Measurements from ENCODE around the gene MFSD1.
A peak's percentile ranks its signal among the peaks of the same experiment; 100 is the strongest.
"Not testable (repeated sequence)": the region's sequence is repeated elsewhere in the genome, so short reads cannot be mapped to it uniquely, and the experiment has no call there.

The MFSD1 gene

GRCh38 chr3:158775426-158776410 lies 26.1 kb upstream of the MFSD1 start:
- DNase-seq (ENCODE audit: low read depth in 2 of 2): no peak

DNA sequence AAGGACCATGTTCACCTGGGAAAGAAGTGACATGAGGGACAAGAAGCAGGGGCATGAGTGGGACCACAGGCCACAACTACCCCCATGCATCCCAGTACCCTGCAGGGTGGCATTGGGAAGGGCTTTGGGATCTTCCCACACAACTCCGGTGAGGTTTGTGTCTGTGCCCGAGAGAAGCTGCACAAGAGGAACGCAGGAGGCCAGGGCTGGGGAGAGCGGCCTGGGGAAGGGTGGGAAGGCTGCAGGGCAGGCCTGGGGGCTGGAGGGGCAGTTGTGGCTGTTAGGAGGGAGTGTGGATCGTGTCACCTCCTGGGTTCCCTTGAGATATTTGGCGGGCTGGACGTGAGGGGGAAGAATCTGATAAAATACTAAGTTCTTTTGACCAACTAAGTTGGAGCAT lies 25.3 kb upstream of the MFSD1 start:
- no peak for DNase-seq (ENCODE audit: low read depth in 2 of 2)

GRCh38 chr3:158777161-158777873 lies 24.5 kb upstream of the MFSD1 start:
- DNase-seq (ENCODE audit: low read depth in 2 of 2): no peak

DNA sequence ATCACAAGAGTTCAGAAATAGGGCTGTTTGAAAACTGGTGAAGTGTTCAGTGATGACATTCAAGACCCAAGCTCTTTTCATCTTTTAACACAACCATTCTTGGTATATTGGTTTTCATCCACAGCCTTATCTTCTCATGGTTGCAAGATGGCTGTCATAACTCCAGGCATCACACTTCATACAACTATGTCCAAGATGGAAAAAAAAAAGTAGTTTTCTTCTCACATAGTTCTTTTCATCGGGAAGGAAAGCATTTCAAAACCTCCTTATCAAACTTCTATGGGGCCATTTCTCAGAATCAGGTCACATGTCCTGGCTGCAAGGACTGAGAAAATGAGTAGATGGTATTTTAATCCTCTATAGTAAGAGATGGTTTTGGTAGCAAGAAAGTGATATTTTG lies 21.1 kb upstream of the MFSD1 start:
- no peak for DNase-seq (ENCODE audit: low read depth in 2 of 2)

DNA sequence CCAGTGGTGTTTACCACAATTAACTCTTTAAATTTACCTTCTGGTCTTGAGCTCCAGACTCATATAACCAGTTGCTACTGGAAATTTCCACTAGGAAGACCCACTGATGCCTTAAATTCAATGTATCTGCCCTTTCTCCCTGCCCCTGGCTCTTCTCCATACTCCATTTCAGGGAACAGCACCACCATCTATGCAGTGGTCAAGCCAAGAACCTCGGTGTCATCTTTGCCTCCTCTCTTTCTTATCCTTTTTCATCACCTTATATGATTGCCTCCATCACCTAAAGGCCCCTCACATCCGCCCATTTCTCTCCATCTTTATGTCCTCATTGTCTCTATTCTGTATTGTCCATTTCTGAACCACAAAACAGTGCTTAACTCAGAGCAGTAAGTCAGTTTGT lies 20.7 kb upstream of the MFSD1 start:
- DNase-seq (ENCODE audit: low read depth in 2 of 2): no peak

- DNase-seq (ENCODE audit: low read depth in 2 of 2): no peak
Observed at GRCh38 chr3:158781849-158782248, 20.0 kb upstream of the MFSD1 start.

DNA sequence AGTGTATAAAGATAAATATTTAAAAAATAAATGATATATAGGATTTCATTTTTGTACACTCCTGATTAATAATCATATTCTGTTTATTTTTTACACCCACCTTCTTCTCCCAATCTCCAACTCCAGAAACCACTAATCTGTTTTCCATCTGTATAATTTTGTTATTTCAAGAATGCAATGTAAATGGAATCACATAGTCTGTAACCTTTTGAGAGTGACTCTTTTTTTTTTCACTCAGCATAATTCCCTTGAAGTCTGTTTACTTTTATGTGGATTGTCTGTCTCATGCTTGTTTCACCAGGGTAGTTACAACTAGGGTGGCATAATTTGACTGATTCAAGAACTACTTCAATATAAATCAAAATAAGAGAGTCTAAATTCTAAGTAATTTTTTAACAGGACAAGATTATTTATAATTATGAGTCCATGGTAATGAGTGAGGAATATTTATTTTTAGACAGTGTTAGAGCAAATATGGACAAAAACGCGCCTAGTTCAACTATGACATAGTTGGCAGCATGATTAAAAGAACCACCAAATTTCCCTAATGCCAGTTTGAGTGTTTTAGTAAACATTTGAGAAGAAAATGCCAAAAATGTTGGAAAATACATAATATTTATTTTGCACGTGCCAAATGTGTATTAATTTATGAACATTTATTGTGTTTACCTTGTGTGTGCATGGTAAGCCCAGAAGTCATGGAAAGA lies 19.4 kb upstream of the MFSD1 start:
- no peak for DNase-seq (ENCODE audit: low read depth in 2 of 2)

DNA sequence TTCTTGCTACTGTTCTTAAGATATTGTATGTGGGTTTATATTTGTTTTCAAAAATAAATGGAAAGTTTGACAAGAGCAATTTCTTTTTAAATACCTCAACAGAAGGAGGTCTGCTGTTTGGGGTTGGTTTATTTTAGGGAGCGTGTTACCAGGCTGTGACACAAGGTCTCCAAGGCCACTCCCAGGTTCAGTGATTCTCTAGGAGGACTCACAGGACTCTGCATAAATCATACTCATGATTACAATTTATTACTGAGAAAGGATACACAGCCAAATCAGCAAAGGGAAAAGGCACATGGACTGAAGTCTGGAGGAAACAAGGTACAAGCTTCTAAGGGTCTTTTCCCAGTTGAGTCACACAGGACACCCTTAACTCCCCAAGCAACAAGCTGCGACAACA lies 18.8 kb upstream of the MFSD1 start:
- no peak for DNase-seq (ENCODE audit: low read depth in 2 of 2)

DNA sequence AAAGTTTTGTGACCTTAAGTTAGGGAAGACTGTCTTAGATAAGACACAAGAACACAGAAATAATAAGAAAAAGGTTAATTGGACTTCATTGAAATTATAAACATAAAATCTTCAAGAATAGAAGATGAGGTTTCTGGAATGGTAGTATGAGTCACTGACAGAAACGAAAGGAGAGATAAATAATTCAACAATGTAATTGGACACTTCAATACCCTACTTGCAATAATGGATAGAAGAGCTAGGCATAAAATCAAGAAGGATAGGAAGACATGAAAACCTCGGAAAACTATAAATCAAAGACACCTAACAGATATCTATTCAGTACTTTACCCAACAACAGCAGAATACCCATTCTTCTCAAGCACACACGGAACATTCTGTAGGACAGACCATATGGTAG lies 15.9 kb upstream of the MFSD1 start:
- no peak for DNase-seq (ENCODE audit: low read depth in 2 of 2)

- DNase-seq (ENCODE audit: low read depth in 2 of 2): no peak
Observed at GRCh38 chr3:158788446-158788845, 13.4 kb upstream of the MFSD1 start.

DNA sequence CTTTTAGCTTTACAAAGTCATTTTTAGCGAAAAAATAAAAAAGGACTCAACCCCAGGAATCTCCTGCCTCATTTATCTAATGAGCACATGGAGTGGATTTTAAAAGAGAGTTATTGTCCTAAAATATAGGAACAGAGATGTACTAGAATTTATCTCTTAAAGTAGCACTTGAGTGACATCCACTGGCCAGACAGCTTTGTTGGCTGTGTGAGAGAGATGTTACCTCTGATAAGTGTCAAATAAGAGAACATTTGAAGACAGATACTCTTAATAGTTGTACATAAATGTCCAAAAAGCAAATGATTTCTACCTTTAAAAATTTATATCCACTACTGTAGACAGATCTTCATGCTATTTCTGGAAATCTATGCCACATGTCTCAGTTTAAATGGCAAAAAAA lies 12.3 kb upstream of the MFSD1 start:
- no peak for DNase-seq (ENCODE audit: low read depth in 2 of 2)

DNA sequence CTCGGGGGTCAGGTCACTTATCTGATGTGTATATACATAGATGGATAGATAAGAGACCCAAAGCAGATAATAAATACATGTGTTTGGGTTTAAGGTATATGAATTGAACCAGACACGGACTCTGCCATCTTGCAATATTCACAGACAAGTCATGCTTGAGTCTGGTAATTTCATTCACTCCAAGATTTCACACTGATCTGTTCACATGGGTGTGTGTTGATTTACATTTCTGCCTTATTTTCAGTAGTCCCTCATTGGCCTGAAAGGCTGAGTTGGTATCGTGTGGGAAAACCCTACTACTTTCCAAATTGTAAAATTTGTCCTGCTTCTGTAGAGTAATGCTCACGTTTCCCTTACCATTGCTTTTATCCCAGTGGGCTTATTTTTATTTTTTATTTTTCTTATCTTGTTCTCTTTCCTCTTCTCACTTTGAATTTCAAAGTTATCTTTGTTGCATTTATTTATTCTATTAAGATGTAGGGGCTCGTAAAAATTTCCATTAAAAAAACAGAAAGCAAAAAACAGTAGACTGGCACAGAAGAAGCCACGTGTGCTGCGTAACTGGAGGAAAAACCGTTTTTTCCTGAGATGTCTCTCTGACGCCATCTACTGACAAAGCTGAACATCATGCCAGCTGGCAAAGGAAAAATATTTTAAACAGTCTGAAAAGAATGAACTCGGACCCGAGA lies 10.8 kb upstream of the MFSD1 start:
- no peak for DNase-seq (ENCODE audit: low read depth in 2 of 2)

GRCh38 chr3:158791590-158791920 lies 10.3 kb upstream of the MFSD1 start:
- DNase-seq (ENCODE audit: low read depth in 2 of 2): not testable (repeated sequence)

- DNase-seq (ENCODE audit: low read depth in 2 of 2): no peak
Observed at GRCh38 chr3:158792709-158793108, 9.1 kb upstream of the MFSD1 start.

DNA sequence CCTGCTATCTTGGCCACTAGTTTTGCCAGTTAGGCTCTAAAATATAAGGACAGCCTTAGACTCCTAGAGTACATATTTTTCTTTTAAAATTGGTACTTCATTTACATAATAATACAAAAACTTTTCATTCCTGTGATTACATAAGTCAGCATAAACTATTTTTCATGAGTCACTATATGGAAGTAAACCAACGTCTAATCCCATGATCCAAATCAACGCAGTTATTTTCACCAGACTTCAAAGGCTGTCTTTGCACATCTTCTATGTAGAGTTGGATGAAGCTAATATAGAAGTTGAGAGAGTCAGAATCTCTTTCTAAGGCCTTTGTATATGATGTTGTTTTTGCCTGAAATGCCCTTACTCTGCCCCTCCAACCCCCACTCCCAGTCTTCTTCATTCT lies 7.6 kb upstream of the MFSD1 start:
- no peak for DNase-seq (ENCODE audit: low read depth in 2 of 2)

- no peak for DNase-seq (ENCODE audit: low read depth in 2 of 2)
Observed at GRCh38 chr3:158794936-158795518, 6.8 kb upstream of the MFSD1 start.

DNA sequence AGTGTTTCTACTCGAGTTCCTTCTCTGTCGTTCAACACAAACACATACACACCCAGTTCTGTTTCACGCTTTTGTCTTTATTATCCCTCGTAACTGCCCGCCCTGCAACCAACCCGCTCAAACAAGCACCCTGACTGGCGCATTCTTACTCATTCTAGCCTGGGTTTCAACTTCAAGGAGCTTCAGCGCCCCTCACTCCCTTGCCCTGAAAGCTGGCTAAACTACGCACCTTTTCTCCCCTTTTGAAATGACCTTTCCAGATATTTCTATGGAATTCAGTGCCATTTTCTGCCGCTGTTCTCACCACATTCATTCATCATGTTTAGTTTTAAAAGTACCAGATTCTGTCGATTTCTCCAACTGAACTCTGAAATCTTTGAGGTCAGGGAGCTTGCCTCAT lies 653 bp upstream of the MFSD1 start:
- DNase-seq (ENCODE audit: low read depth in 2 of 2): no peak

DNA sequence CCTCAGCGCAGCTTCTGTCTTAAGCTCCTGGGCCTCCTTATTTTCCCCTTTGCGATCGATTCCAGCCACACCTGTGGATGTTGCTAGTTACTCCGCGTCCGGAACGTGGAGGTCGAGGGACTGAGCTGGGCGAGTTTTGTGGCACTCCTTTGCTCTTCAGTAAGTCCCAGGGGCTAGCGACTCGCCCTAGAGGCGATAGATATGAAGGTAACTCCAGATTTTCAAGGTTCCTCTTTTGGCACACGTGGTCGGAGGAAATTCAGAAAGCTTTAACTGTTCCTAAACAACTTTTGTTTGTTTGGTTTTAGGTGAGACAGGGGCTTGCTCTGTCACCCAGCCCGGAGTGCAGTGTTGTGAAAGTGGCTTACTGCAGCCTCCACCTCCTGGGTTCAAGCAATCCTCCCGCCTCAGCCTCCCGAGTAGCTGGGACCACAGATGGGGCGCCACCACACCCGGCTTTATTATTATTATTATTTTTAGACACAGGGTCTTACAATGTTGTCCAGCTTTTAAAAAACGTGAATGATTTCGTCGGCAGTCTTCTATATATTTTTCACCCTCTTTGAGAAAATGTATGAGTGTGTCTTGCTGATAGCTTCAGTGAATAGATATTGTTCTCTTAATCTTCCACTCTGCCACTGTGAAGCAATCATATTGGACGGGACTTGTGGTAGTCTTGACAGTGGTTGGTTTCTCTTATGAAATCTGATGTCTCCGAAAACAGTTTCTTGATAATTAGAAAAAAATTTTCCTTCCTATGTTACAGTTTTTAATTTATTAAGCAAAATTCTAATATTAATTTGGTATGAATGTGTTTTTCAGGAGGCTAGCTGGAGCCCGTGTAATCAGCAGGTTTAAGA lies 785 bp downstream of the MFSD1 start:
- DNase-seq (ENCODE audit: low read depth in 2 of 2): peak in 1 of 2 donors; percentile 2

- DNase-seq (ENCODE audit: low read depth in 2 of 2): no peak
Observed at GRCh38 chr3:158804441-158804840, 2.6 kb downstream of the MFSD1 start.

DNA sequence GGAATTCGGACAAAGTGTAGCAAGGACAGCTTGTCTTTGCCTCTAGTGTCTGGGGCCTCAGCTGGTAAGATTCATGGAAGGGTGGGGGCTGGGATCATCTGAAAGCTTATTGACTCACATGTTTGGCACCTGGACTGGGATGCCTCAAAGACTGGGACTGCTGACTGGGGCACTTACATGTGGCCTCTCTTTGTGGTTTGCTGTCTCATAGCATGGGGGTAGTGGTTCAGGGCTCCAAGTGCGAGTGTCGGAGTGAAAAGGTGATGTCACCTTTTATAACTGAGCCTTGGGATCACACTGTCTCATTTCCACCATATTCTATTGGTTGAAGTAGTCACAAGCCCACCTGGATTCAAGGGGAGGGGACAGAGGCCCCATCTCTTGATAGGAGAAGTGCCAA lies 6.8 kb downstream of the MFSD1 start:
- no peak for DNase-seq (ENCODE audit: low read depth in 2 of 2)

DNA sequence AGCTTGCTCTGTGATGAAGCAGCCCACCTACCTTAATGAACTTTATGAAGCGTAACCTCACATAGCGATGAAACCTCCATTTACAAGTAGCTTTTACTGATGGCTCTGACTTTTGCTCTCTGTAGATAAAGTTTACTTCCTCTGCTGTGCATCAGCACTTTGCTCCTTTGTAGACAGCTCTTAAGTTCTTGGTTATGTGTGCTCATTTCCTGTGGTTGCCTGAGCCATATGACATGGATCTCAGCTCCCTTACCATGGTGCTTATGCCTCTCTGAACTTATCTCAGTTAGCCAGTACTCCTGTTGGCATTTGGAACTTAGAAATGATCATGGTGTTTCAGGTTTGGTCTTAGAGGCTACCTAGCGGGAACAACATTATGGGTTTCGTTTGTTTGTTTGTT lies 7.8 kb downstream of the MFSD1 start:
- DNase-seq (ENCODE audit: low read depth in 2 of 2): no peak
